Measurements from ENCODE around the gene JUN. TPM values are rescaled to one million over a fixed set of nuclear protein-coding genes. Genes with fewer than 3 reads are reported as not detected.

The JUN gene
- total and polyA plus RNA-seq, 3 experiments from 2014 or later, result 25.5 to 163 (median 27.7) TPM

DNA sequence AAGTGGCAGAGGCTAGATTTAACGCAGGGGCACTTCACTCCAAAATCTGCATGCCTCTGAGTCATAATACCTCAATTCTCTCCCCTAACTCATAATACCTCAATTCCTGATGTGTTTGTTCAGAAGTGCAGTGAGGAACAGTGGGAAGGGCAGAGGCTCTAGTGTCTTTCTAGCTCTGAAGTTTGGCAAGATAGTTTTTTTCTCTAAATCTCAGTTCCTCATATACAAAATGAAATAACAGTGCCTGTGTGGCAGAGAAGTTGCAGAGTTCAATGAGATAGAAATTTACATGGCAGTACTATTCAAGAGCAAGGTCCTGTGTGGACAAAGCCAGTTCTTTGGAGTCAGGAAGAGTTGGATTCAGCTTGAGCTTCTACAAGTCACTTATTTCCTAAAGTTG, 9.8 kb downstream of the JUN start:
- Histone ChIP-seq H3K9me3 (ENCODE audit: low read length) (no peaks in the 10 kb centered on the region), H3K27me3 (ENCODE audit: insufficient read depth, low read length, poor library complexity, severe bottlenecking) (no peaks in the 10 kb centered on the region), H3K4me3 (ENCODE audit: low read length) (no peak overlapping the region), H3K27ac (ENCODE audit: low read depth, low read length) (no peak overlapping the region), H3K36me3 (ENCODE audit: insufficient read depth, low read length) (no peaks in the 10 kb centered on the region), H3K4me1 (ENCODE audit: insufficient read depth, low read length) (no peaks in the 10 kb centered on the region)
- H3K4me1 Mint-ChIP-seq, result peaks cover 2 to 12% (median 6%) of the 10 kb centered on the region in 3 donors
- DNase-seq, result no peak
- ChIA-PET CTCF (interaction anchor here (1.1 to 1.7 kb wide), 2 partner anchors 8 to 925 kb away, joined by 4 to 7 read pairs; no protein-coding TSS in a partner anchor), POLR2A (no interaction called here)
- no peaks in the 10 kb centered on the region for H3K27me3 Mint-ChIP-seq
- no peak overlapping the region for H3K4me3 Mint-ChIP-seq
- H3K9me3 Mint-ChIP-seq, result no peaks in the 10 kb centered on the region
- no peaks in the 10 kb centered on the region for H3K36me3 Mint-ChIP-seq
- H3K27ac Mint-ChIP-seq, result peak overlapping the region in 1 of 8 donors; percentile 24

DNA sequence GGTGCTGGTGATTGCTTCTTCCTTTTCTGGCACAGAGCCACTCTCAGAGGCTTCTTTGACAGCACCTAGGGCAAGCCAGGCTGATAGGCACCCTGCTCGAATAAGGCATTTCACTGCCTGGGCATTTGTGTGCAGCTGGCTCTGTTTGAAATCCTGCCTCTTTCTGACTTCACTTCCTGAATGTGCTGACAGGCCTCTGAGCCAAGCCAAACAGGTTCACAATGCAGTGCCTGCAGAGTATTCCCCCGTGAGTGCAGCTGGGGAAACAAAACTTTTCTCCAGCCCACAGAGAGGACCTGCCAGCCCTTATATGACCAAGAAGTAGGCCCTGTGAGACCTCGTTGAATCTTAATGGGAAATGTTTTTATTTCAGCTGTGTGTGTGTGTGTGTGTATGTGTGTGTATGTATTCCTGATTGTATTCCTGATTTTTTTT, 10.4 kb downstream of the JUN start:
- Mint-ChIP-seq H3K9me3 (no peaks in the 10 kb centered on the region), H3K27ac (peak overlapping the region in 1 of 8 donors; percentile 24), H3K27me3 (no peaks in the 10 kb centered on the region), H3K4me1 (peaks cover 2 to 12% (median 6%) of the 10 kb centered on the region in 3 donors), H3K36me3 (no peaks in the 10 kb centered on the region), H3K4me3 (no peak overlapping the region)
- no peaks in the 10 kb centered on the region for H3K4me1 ChIP-seq (ENCODE audit: insufficient read depth, low read length)
- H3K36me3 ChIP-seq (ENCODE audit: insufficient read depth, low read length), result no peaks in the 10 kb centered on the region
- H3K9me3 ChIP-seq (ENCODE audit: low read length), result no peaks in the 10 kb centered on the region
- no peak for DNase-seq
- no peak overlapping the region for H3K4me3 ChIP-seq (ENCODE audit: low read length)
- no peak overlapping the region for H3K27ac ChIP-seq (ENCODE audit: low read depth, low read length)
- ChIA-PET CTCF (interaction anchor here (1.1 to 1.7 kb wide), 2 partner anchors 9 to 926 kb away, joined by 4 to 7 read pairs; no protein-coding TSS in a partner anchor), POLR2A (no interaction called here)
- no peaks in the 10 kb centered on the region for H3K27me3 ChIP-seq (ENCODE audit: insufficient read depth, low read length, poor library complexity, severe bottlenecking)

DNA sequence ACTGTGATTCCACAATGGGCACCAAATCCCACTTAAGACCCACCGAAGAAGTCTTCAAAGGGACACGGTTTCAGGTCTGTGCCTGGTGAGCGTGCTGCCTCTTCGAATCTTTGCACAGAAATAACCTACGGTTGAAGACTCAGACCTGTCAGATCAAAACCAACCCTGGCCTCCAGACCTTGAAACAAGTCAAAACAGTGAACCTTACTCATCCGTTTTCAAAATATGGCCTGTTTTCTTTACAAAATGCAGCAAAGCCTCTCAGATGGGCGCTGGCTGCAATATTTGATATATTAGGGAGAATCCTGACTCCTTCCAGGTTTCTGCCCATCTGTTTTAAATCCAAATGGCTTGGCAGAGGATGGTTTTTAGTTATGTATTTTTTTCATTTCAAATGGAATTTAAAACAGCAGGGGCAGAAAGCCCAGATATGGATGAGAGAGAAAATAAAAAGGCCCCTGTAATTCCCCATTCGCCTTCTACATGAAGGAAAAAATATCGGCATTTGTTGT, 14.0 kb downstream of the JUN start:
- Mint-ChIP-seq H3K4me1 (peaks cover 2 to 12% (median 6%) of the 10 kb centered on the region in 3 donors), H3K36me3 (no peaks in the 10 kb centered on the region), H3K4me3 (no peak overlapping the region), H3K27me3 (peaks cover 0 to 3% of the 10 kb centered on the region in 2 donors), H3K9me3 (no peaks in the 10 kb centered on the region), H3K27ac (no peak overlapping the region)
- ChIA-PET CTCF (no interaction called here), POLR2A (no interaction called here)
- Histone ChIP-seq H3K9me3 (ENCODE audit: low read length) (no peaks in the 10 kb centered on the region), H3K4me3 (ENCODE audit: low read length) (no peak overlapping the region), H3K4me1 (ENCODE audit: insufficient read depth, low read length) (no peaks in the 10 kb centered on the region), H3K27me3 (ENCODE audit: insufficient read depth, low read length, poor library complexity, severe bottlenecking) (no peaks in the 10 kb centered on the region), H3K36me3 (ENCODE audit: insufficient read depth, low read length) (no peaks in the 10 kb centered on the region), H3K27ac (ENCODE audit: low read depth, low read length) (no peak overlapping the region)
- DNase-seq, result no peak

DNA sequence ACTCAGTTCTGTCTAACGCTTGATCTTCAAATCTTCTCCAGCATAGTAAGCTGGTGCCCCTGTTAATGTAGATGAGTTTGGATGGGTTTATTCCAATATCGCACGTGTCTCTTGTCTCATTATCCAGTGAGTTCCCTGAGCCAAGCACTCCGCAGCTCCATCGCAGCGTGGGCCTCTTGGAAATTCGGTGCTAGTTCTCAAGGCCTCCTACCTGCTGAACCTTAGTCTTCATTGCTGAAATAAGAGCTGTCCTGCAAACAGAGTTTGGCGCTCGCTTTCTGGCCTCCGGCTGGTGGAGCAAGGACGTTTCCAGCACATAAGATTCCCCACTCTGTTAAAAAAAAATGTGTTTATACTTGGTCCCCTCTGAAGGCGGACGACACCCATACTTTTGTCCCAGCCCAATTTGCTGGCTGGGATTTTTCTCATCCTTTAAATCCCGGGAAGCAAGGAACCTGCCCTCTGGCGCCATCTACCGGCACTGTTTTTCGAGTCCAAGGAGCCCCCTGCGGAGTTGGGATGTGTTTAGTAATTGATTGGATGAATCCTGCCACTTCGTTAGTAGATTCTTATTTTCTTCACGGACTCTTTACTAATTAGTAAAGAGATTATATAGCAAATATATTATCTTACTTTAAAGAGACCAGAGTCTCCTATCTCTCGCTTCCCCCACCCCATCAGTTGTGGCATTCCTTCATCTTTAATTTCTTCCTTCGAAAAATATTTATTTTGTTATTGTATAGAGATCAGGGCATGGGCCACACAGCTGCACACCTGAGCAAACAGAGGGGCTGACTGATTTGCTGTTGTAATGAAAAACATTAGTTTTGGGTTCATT, 14.7 kb downstream of the JUN start:
- H3K27ac ChIP-seq (ENCODE audit: low read depth, low read length), result no peak overlapping the region
- Mint-ChIP-seq H3K27me3 (peaks cover 0 to 3% of the 10 kb centered on the region in 2 donors), H3K4me3 (no peak overlapping the region), H3K36me3 (no peaks in the 10 kb centered on the region), H3K4me1 (peaks cover 2 to 12% (median 6%) of the 10 kb centered on the region in 3 donors), H3K9me3 (no peaks in the 10 kb centered on the region), H3K27ac (no peak overlapping the region)
- no peaks in the 10 kb centered on the region for H3K9me3 ChIP-seq (ENCODE audit: low read length)
- no peaks in the 10 kb centered on the region for H3K36me3 ChIP-seq (ENCODE audit: insufficient read depth, low read length)
- no peaks in the 10 kb centered on the region for H3K27me3 ChIP-seq (ENCODE audit: insufficient read depth, low read length, poor library complexity, severe bottlenecking)
- ChIA-PET CTCF (interaction anchor here (1.0 to 1.6 kb wide), 4 partner anchors 11 to 15 kb away, joined by 3 to 5 read pairs (median 4); no protein-coding TSS in a partner anchor), POLR2A (no interaction called here)
- H3K4me3 ChIP-seq (ENCODE audit: low read length), result no peak overlapping the region
- H3K4me1 ChIP-seq (ENCODE audit: insufficient read depth, low read length), result no peaks in the 10 kb centered on the region
- DNase-seq, result peak; percentile 4 to 54 (median 28)

DNA sequence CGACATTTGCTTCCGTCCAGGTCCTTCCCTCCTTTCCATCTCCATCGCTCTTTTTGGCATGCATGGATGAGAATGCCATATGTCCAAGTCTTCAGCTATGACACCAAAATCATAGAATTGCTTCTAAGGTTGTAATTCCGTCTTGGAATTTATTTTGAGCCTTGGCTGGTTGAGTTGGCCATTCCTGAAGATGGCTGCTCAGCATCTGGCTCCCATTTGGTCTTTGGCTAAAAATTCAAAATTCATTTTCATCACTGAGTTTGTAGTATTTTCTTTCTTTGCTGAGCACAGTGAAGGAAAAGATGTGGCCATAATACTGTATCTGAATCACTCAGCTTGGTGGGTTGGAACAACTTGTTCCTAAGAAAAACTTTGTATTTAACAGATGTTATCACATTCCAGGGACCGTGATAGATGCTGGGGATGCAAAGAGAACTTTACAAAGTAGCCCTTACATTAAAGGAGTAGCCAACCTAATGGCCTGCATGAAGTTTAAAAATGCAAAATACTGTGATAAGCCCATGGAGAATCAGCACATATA, 15.6 kb downstream of the JUN start:
- Mint-ChIP-seq H3K27ac (no peak overlapping the region), H3K27me3 (peaks cover 0 to 3% of the 10 kb centered on the region in 2 donors), H3K4me3 (no peak overlapping the region), H3K4me1 (peaks cover 0 to 8% (median 2%) of the 10 kb centered on the region in 3 donors), H3K9me3 (no peaks in the 10 kb centered on the region), H3K36me3 (no peaks in the 10 kb centered on the region)
- Histone ChIP-seq H3K4me1 (ENCODE audit: insufficient read depth, low read length) (no peaks in the 10 kb centered on the region), H3K27me3 (ENCODE audit: insufficient read depth, low read length, poor library complexity, severe bottlenecking) (no peaks in the 10 kb centered on the region), H3K9me3 (ENCODE audit: low read length) (no peaks in the 10 kb centered on the region), H3K4me3 (ENCODE audit: low read length) (no peak overlapping the region), H3K27ac (ENCODE audit: low read depth, low read length) (no peak overlapping the region), H3K36me3 (ENCODE audit: insufficient read depth, low read length) (no peaks in the 10 kb centered on the region)
- CTCF ChIA-PET, result interaction anchor here (1.0 to 1.7 kb wide), 6 partner anchors 10 to 27 kb away, joined by 3 to 7 read pairs (median 5); no protein-coding TSS in a partner anchor
- POLR2A ChIA-PET, result no interaction called here
- DNase-seq, result no peak

DNA sequence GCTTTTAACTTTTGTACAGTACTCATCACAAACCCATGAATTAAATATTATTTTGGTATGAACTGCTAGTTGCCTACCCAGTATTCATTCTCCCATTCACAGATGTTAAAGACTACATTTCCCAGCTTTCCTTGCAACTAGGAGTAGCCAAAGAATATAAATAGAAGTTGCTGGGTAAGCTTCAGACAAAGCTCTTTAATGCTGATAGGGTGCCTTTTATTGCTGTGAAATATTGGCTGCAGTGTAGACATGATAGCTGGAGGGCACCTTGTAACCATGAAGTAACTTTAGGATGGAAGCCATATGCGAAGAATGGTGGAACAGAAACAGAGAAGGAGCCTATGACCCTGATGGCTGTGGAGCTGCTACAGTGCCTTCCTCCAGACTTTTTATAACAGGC, 16.7 kb downstream of the JUN start:
- Mint-ChIP-seq H3K36me3 (no peaks in the 10 kb centered on the region), H3K27ac (no peak overlapping the region), H3K4me3 (no peak overlapping the region), H3K4me1 (peaks cover 0 to 7% (median 2%) of the 10 kb centered on the region in 3 donors), H3K27me3 (peaks cover 0 to 3% of the 10 kb centered on the region in 2 donors), H3K9me3 (no peaks in the 10 kb centered on the region)
- Histone ChIP-seq H3K4me3 (ENCODE audit: low read length) (no peak overlapping the region), H3K27ac (ENCODE audit: low read depth, low read length) (no peak overlapping the region), H3K9me3 (ENCODE audit: low read length) (no peaks in the 10 kb centered on the region), H3K36me3 (ENCODE audit: insufficient read depth, low read length) (no peaks in the 10 kb centered on the region), H3K4me1 (ENCODE audit: insufficient read depth, low read length) (no peaks in the 10 kb centered on the region), H3K27me3 (ENCODE audit: insufficient read depth, low read length, poor library complexity, severe bottlenecking) (no peaks in the 10 kb centered on the region)
- POLR2A ChIA-PET, result no interaction called here
- CTCF ChIA-PET, result interaction anchor here (1.2 to 1.7 kb wide), 5 partner anchors 15 to 992 kb away, joined by 3 to 7 read pairs (median 5); no protein-coding TSS in a partner anchor
- DNase-seq, result no peak

DNA sequence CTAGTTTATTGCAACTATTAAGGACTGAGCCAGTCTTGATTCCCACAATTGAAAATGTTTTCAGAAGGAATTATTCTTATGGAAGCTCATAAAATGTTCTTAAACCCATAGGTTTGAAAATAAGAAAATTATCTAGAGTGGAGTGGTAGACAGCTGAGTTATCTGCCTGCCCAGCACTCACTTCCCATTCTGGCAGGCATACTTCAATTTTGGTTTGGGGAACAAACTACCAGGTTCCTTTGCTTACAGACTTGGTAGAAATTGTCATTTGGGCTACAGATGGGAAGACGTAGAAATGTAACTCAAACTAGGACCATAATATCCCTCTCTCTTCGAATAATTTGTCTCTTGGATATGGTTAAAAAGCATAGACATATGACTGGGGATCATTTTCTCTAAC, 18.4 kb downstream of the JUN start:
- Histone ChIP-seq H3K27ac (ENCODE audit: low read depth, low read length) (no peak overlapping the region), H3K27me3 (ENCODE audit: insufficient read depth, low read length, poor library complexity, severe bottlenecking) (no peaks in the 10 kb centered on the region), H3K4me1 (ENCODE audit: insufficient read depth, low read length) (no peaks in the 10 kb centered on the region), H3K9me3 (ENCODE audit: low read length) (no peaks in the 10 kb centered on the region), H3K4me3 (ENCODE audit: low read length) (no peak overlapping the region), H3K36me3 (ENCODE audit: insufficient read depth, low read length) (no peaks in the 10 kb centered on the region)
- DNase-seq, result no peak
- POLR2A ChIA-PET, result interaction anchor here (0.9 kb wide), 1 partner anchor 18 kb away, joined by 3 read pairs; the partner anchor contains the start of gene JUN
- H3K4me1 Mint-ChIP-seq, result peaks cover 0 to 7% (median 2%) of the 10 kb centered on the region in 3 donors
- H3K27ac Mint-ChIP-seq, result no peak overlapping the region
- H3K9me3 Mint-ChIP-seq, result no peaks in the 10 kb centered on the region
- no peak overlapping the region for H3K4me3 Mint-ChIP-seq
- no peaks in the 10 kb centered on the region for H3K36me3 Mint-ChIP-seq
- CTCF ChIA-PET, result interaction anchor here (0.7 to 1.2 kb wide), 3 partner anchors 18 to 934 kb away, joined by 3 to 4 read pairs (median 4); partner anchors contain the start of gene JUN
- H3K27me3 Mint-ChIP-seq, result peaks cover 0 to 3% of the 10 kb centered on the region in 2 donors

DNA sequence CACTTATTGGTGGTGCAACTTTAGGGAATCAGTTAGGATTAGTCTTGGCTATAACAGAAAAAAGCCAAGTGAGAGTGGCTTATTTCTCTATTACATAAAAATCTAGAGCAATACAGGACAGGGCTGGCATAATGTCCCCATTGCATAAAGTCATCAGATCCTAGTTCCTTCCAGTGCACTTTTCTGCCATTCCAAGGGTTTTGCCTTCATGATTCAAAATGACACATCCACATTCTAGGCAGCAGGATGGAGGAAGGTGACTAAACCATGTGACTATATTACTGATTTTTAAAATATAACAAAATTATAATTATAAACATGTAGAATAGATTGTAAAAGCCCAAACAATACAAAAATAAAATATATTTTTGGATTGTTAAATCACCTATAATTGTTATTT, 18.8 kb downstream of the JUN start:
- no peaks in the 10 kb centered on the region for H3K27me3 ChIP-seq (ENCODE audit: insufficient read depth, low read length, poor library complexity, severe bottlenecking)
- H3K4me3 Mint-ChIP-seq, result no peak overlapping the region
- CTCF ChIA-PET, result interaction anchor here (0.8 to 1.2 kb wide), 2 partner anchors 19 to 23 kb away, joined by 3 to 4 read pairs; partner anchors contain the start of gene JUN
- no peaks in the 10 kb centered on the region for H3K4me1 ChIP-seq (ENCODE audit: insufficient read depth, low read length)
- peaks cover 0 to 7% (median 2%) of the 10 kb centered on the region in 3 donors for H3K4me1 Mint-ChIP-seq
- DNase-seq, result no peak
- H3K9me3 Mint-ChIP-seq, result no peaks in the 10 kb centered on the region
- H3K4me3 ChIP-seq (ENCODE audit: low read length), result no peak overlapping the region
- H3K27ac Mint-ChIP-seq, result no peak overlapping the region
- peaks cover 0 to 3% of the 10 kb centered on the region in 2 donors for H3K27me3 Mint-ChIP-seq
- no peaks in the 10 kb centered on the region for H3K36me3 ChIP-seq (ENCODE audit: insufficient read depth, low read length)
- H3K36me3 Mint-ChIP-seq, result no peaks in the 10 kb centered on the region
- H3K27ac ChIP-seq (ENCODE audit: low read depth, low read length), result no peak overlapping the region
- POLR2A ChIA-PET, result no interaction called here
- no peaks in the 10 kb centered on the region for H3K9me3 ChIP-seq (ENCODE audit: low read length)
